Measurements from ENCODE around the gene WNK2.

Gene WNK2

GRCh38 chr9:93292664-93293328 lies 108.9 kb downstream of the WNK2 start (continued):
- no peak for TF ChIP-seq ZNF776 (tag by site-specific recombination; IDR thresholded peaks at IDR 0.05; ENCODE audit: borderline replicate concordance)
- TF ChIP-seq ZBTB17 (tag by site-specific recombination; IDR thresholded peaks at IDR 0.05) = no peak
- no peak for TF ChIP-seq ZNF148 (tag by site-specific recombination; IDR thresholded peaks at IDR 0.05; ENCODE audit: borderline replicate concordance)
- no peak for TF ChIP-seq EGR2 (tag by site-specific recombination; IDR thresholded peaks at IDR 0.05; ENCODE audit: low read depth)

- TF ChIP-seq ZNF211 (tag by site-specific recombination; IDR thresholded peaks at IDR 0.05; ENCODE audit: low read depth) (no peak), ZNF785 (tag by site-specific recombination; IDR thresholded peaks at IDR 0.05) (no peak), ZNF473 (tag by site-specific recombination; IDR thresholded peaks at IDR 0.05) (no peak), ZNF148 (tag by site-specific recombination; IDR thresholded peaks at IDR 0.05; ENCODE audit: borderline replicate concordance) (no peak), ZNF202 (tag by site-specific recombination; IDR thresholded peaks at IDR 0.05; ENCODE audit: borderline replicate concordance) (no peak), ZNF623 (tag by site-specific recombination; IDR thresholded peaks at IDR 0.05) (no peak), GLIS1 (tag by site-specific recombination; IDR thresholded peaks at IDR 0.05) (no peak), ZNF350 (tag by site-specific recombination; IDR thresholded peaks at IDR 0.05) (no peak), ZNF280C (tag by site-specific recombination; IDR thresholded peaks at IDR 0.05) (no peak), ZNF155 (tag by site-specific recombination; IDR thresholded peaks at IDR 0.05) (no peak), ZNF843 (tag by site-specific recombination; IDR thresholded peaks at IDR 0.05) (no peak), ZNF529 (tag by site-specific recombination; IDR thresholded peaks at IDR 0.05; ENCODE audit: insufficient replicate concordance) (no peak), TCF7L2 (IDR thresholded peaks at IDR 0.05; ENCODE audit: borderline replicate concordance, low read depth, low read length) (no peak), ZNF501 (tag by site-specific recombination; IDR thresholded peaks at IDR 0.05) (no peak), ZBTB48 (tag by site-specific recombination; IDR thresholded peaks at IDR 0.05) (no peak), ZNF140 (tag by site-specific recombination; IDR thresholded peaks at IDR 0.05) (no peak), ZSCAN16 (tag by site-specific recombination; IDR thresholded peaks at IDR 0.05) (no peak), ZBTB17 (tag by site-specific recombination; IDR thresholded peaks at IDR 0.05) (no peak), SETDB1 (IDR thresholded peaks at IDR 0.05; ENCODE audit: insufficient read length, low read length) (no peak), ZNF561 (tag by site-specific recombination; IDR thresholded peaks at IDR 0.05; ENCODE audit: borderline replicate concordance) (no peak)
- ChIA-PET CTCF (interaction anchor here (1.0 kb wide), 1 partner anchor 9 kb away, joined by 3 read pairs; no protein-coding TSS in a partner anchor), POLR2A (no interaction called here)
- H3K9me3 ChIP-seq (ENCODE audit: control insufficient read depth, insufficient read depth, low read depth, low read length) = no peaks in the 10 kb centered on the region
- no peak overlapping the region for H3K27ac ChIP-seq (ENCODE audit: extremely low read depth, low read depth, low read length)
- H3K4me1 ChIP-seq (ENCODE audit: control insufficient read depth, insufficient read depth, low read length) = no peaks in the 10 kb centered on the region
- H3K4me3 ChIP-seq (ENCODE audit: low read depth, low read length) = no peak overlapping the region
- H3K36me3 ChIP-seq (ENCODE audit: control insufficient read depth in 2 of 2, insufficient read depth in 1 of 2, low read length in 2 of 2) = peaks cover 0 to 7% of the 10 kb centered on the region in 2 experiments; a peak in 1 of 3 replicates
These were observed 110.1 kb downstream of the WNK2 start for GRCh38 chr9:93294011-93294410.

Data from HEK293 (cell line).